Osteoblast (primary cell): ENCODE measurements around the gene PRICKLE1. TPM values are rescaled to one million over a fixed set of nuclear protein-coding genes. Genes with fewer than 3 reads are reported as not detected.

Source experiments
- DNase-seq: peaks from one replicate; pipeline ENCODE4 v3.0.0; 2011; ENCODE audit warnings: low spot score, mixed read lengths; ENCODE audit not compliant: insufficient read length; ENCODE audit errors: missing footprints
- H2AFZ ChIP-seq: 2 replicates; pipeline ENCODE4 v1.6.0; 2011; ENCODE audit warnings: mild to moderate bottlenecking, low read length
- H3K27ac ChIP-seq: 2 replicates; pipeline ENCODE4 v1.5.1; 2011; ENCODE audit warnings: mild to moderate bottlenecking, low read depth, low read length, moderate library complexity
- H3K27me3 ChIP-seq: 2 replicates; pipeline ENCODE4 v1.6.0; 2012; ENCODE audit warnings: mild to moderate bottlenecking, control low read depth, inconsistent platforms, low read length, moderate library complexity; ENCODE audit not compliant: insufficient read depth
- H3K36me3 ChIP-seq: 2 replicates; pipeline ENCODE4 v1.5.1; 2011; ENCODE audit warnings: mild to moderate bottlenecking, low read length, control low read depth, moderate library complexity; ENCODE audit not compliant: insufficient read depth
- H3K4me1 ChIP-seq: 2 replicates; pipeline ENCODE4 v1.5.1; 2011; ENCODE audit warnings: mild to moderate bottlenecking, low read length, control low read depth, moderate library complexity; ENCODE audit not compliant: insufficient read depth
- H3K4me2 ChIP-seq: 2 replicates; pipeline ENCODE4 v1.6.0; 2011; ENCODE audit warnings: mild to moderate bottlenecking, low read length; ENCODE audit not compliant: insufficient read depth
- H3K4me3 ChIP-seq: fragments of 200-600 bp; sonication (generic); 3 replicates; pipeline ENCODE4 v1.5.1; 2012; ENCODE audit warnings: mild to moderate bottlenecking, low read length, inconsistent platforms; ENCODE audit not compliant: insufficient read depth
- H3K79me2 ChIP-seq: 2 replicates; pipeline ENCODE4 v1.6.0; 2012; ENCODE audit warnings: mild to moderate bottlenecking, low read length, control low read depth, inconsistent platforms; ENCODE audit not compliant: insufficient read depth
- H3K9me3 ChIP-seq: 2 replicates; pipeline ENCODE4 v1.5.1; 2011; ENCODE audit warnings: low read depth, low read length, control low read depth
- H4K20me1 ChIP-seq: 2 replicates; pipeline ENCODE4 v1.6.0; 2012; ENCODE audit warnings: mild to moderate bottlenecking, low read length, control low read depth; ENCODE audit not compliant: insufficient read depth
- CTCF ChIP-seq: IDR thresholded peaks from 2 replicates; pipeline ENCODE4 v1.5.1; 2011; ENCODE audit warnings: mild to moderate bottlenecking, low read depth, low read length, moderate library complexity; ENCODE audit errors: extremely low read depth
- total RNA-seq: library from RNA; depleted of rRNA; stranded (reverse); fragments of >200 nt; gene quantifications from 2 replicates; pipeline ENCODE4 v1.2.3, GENCODE V29; 2012

PRICKLE1 gene
- total RNA-seq, 1 donor: 13.0 TPM

DNA sequence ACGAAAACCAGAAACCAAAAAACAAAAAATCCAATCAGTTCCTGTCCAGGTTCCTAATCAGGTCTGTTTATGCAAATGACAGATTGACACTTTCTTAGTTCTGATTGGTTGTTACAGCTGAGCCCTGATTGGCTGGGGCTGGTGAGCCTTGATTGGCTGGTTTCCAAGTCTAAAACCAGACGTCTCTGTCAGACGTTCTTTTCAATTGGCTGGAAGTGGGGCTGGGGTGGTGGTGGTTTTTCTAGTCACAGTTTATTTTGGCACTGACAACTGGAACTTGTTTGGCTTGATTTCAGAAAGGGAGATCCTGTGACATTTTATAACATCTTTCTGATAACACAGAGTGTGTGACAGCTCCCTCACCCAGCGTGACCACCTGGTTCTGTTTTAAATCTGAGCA is 36.1 kb upstream of the PRICKLE1 start:
- H3K9me3 ChIP-seq: no peaks in the 10 kb centered on the region
- H4K20me1 ChIP-seq: no peaks in the 10 kb centered on the region

GRCh38 chr12:42617622-42618021 is 28.1 kb upstream of the PRICKLE1 start:
- H4K20me1 ChIP-seq: no peaks in the 10 kb centered on the region
- H2AFZ ChIP-seq: no peak overlapping the region
- H3K9me3 ChIP-seq: no peaks in the 10 kb centered on the region
- no peaks in the 10 kb centered on the region for H3K4me1 ChIP-seq
- no peaks in the 10 kb centered on the region for H3K27me3 ChIP-seq
- no peak overlapping the region for H3K4me2 ChIP-seq
- no peak overlapping the region for H3K4me3 ChIP-seq
- H3K27ac ChIP-seq: no peak overlapping the region
- H3K36me3 ChIP-seq: no peaks in the 10 kb centered on the region
- DNase-seq: no peak
- TF ChIP-seq CTCF: no peak
- no peaks in the 10 kb centered on the region for H3K79me2 ChIP-seq

More for the DNA sequence above, 36.1 kb upstream of the PRICKLE1 start:
- Histone ChIP-seq H3K79me2 (no peaks in the 10 kb centered on the region), H3K27ac (no peak overlapping the region), H3K4me1 (no peaks in the 10 kb centered on the region), H2AFZ (no peak overlapping the region), H3K4me2 (no peak overlapping the region), H3K27me3 (no peaks in the 10 kb centered on the region), H3K4me3 (no peak overlapping the region), H3K36me3 (no peaks in the 10 kb centered on the region)
- DNase-seq: no peak
- TF ChIP-seq CTCF: no peak

GRCh38 chr12:42615006-42615405 is 25.5 kb upstream of the PRICKLE1 start:
- H3K27ac ChIP-seq: no peak overlapping the region
- H3K4me3 ChIP-seq: no peak overlapping the region
- H2AFZ ChIP-seq: no peak overlapping the region
- H4K20me1 ChIP-seq: no peaks in the 10 kb centered on the region
- no peaks in the 10 kb centered on the region for H3K79me2 ChIP-seq
- no peaks in the 10 kb centered on the region for H3K36me3 ChIP-seq
- no peaks in the 10 kb centered on the region for H3K9me3 ChIP-seq
- DNase-seq: no peak
- no peaks in the 10 kb centered on the region for H3K27me3 ChIP-seq
- no peak for TF ChIP-seq CTCF
- no peak overlapping the region for H3K4me2 ChIP-seq
- H3K4me1 ChIP-seq: no peaks in the 10 kb centered on the region

DNA sequence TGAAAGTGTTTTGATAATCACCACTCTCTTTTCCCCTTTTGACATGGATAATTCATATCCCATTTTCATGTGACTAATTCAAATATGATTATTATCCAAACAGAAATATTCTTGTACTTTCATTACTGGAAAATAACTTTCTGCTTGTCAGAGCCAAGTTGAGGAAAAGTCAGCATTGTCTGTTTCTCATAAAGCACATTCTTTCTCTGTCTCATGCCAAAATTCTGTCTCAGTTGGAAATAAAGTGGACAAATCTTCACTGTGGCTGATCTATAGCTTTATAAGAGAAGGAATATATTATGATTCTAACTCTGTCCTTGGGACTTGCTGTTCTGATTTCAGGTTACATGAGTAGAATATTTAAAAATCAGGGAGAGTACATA is 22.7 kb upstream of the PRICKLE1 start:
- H3K4me3 ChIP-seq: no peak overlapping the region
- TF ChIP-seq CTCF: no peak
- no peak for DNase-seq
- no peaks in the 10 kb centered on the region for H3K9me3 ChIP-seq
- H3K4me1 ChIP-seq: no peaks in the 10 kb centered on the region
- H3K36me3 ChIP-seq: no peaks in the 10 kb centered on the region
- H2AFZ ChIP-seq: no peak overlapping the region
- no peak overlapping the region for H3K4me2 ChIP-seq
- no peaks in the 10 kb centered on the region for H3K79me2 ChIP-seq
- no peaks in the 10 kb centered on the region for H4K20me1 ChIP-seq
- no peak overlapping the region for H3K27ac ChIP-seq
- peaks cover 3% of the 10 kb centered on the region for H3K27me3 ChIP-seq
